NCI-H69 (cell line): ENCODE data around the gene RERE.
A peak's percentile ranks its signal among the peaks of the same experiment; 100 is the strongest.
"Not testable (repeated sequence)": the region's sequence is repeated elsewhere in the genome, so short reads cannot be mapped to it uniquely, and the experiment has no call there.

Experiments
- DNase-seq: peaks from one replicate; lab custom pipeline; 2025; lab: John Stamatoyannopoulos, UW

The RERE gene

DNA sequence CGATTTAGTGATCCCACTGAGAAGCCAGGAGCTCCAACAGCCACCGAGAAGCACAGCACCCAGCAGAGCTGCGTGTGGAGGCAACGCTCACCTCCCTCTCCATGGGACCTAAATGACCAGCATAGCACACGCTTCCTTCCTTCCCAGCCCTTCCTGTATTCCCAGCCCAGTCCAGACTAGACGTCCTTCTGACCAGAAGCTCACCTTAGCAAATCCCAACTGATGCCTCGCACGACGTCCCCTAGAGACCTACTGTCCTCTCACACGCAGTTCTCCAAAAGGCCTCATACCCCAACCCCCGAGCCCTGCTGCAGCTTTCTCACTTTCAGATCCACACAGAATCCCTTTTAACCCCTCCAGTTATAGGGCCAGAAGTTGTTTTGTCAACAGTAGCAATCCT, 367.1 kb downstream of the RERE start:
- DNase-seq, result no peak

DNA sequence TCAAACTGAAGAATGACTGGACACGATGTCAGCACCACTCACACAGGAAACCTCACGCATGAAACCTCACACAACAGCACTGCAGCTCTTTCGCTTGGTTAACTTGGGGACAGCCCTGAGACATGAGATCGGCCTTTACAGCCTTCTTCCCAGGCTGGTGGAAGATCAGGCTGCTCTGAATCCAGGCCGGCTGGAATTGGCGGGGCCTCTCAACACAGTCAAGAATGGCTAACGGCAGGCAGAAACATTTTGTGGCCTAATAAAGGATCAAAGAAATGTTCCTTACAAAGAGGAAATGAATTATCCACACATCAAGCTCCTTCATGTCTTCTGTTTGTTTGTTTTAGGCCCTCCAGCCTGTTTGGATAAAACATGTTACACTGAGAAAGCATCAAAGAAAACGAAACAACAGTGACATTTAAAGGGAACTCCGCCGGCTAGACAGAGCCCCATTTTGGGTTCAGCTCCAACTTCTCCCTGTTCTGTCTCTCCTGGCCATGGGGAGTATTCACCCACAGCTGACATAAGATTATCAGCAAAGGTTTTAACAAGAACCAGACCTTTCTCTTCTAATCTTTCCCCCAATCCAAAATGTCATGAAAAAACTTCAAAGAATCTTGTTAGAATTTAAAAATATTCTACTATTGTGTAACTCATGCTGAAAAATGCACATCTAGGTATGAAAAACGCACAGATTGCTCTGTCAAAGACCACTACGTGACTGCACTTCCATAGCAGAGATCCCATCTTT, 368.4 kb downstream of the RERE start:
- no peak for DNase-seq

DNA sequence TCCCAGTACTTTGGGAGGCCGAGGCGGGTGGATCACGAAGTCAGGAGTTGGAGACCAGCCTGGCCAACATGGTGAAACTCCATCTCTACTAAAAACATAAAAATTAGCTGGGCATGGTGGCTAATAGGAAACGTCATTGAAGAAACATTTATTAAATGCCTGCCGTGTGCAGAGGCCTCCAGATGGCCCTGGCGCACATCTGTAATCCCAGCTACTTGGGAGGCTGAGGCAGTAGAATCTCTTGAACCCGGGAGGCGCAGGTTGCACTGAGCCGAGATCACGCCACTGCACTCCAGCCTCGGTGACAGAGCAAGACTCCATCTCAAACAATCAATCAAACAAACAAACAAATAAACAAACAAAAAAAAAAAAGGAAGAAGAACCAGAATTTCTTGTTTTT, 368.9 kb downstream of the RERE start:
- not testable (repeated sequence) for DNase-seq

DNA sequence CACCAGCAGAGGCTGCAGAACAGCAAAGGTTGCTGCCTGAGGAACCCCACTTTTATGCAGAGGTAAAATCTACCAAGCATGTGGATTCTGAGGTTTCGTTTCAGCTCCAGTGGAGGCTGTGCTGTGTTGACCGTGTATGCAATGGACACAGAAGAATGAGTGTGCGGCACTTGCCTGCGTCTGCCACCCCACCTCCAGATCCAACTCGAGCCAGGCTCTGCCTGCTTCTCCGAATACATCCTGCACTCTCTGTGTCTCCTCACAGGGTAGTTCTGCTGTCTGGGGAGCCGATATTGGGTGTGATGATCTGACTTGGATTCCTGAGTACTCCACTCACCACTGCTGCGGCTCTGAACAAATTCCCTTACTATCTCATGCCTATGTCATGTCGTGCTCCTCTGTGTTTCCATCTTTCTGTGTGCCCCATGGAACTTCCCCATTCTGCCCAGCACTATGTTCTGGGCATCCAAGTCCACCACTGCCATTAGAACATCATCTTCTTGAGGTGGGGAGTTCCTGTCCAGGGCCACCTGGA, 369.8 kb downstream of the RERE start:
- no peak for DNase-seq

DNA sequence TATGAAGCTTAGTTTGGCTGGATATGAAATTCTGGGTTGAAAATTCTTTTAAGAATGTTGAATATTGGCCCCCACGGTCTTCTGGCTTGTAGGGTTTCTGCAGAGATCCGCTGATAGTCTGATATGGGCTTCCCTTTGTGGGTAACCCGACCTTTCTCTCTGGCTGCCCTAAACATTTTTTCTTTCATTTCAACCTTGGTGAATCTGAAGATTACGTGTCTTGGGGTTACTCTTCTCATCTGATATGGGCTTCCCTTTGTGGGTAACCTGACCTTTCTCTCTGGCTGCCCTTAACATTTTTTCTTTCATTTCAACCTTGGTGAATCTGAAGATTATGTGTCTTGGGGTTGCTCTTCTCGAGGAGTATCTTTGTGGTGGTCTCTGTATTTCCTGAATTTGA, 371.3 kb downstream of the RERE start:
- not testable (repeated sequence) for DNase-seq

DNA sequence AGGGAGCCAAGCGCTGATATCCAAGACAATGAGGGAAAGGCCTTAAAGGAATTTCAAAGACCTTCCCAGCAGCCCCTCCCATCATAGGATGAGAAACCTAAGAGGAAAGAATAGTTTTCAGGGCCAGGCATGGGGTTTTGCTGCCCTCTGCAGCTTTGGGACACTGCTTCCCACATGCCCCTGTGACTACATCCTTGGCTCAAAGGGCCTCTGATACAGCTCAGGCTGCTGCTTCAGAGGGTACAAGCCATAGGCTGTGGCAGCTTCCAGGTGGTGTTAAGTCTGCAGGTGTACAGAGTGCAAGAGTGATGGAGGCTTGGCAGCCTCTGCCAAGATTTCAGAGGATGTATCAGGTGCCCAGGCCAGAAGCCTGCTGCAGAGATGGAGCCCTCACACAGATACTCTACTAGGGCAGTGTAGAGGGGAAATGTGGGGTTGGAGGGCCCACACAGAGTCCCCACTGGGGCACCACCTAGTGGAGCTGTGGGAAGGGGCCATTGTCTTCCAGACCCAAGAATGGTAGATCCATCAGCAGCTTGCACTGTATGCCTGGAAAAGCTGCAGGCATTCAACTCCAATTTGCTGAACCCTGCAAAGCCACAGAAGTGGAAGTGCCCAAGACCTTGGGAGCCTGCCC, 373.8 kb downstream of the RERE start:
- DNase-seq, result peak; percentile 7

DNA sequence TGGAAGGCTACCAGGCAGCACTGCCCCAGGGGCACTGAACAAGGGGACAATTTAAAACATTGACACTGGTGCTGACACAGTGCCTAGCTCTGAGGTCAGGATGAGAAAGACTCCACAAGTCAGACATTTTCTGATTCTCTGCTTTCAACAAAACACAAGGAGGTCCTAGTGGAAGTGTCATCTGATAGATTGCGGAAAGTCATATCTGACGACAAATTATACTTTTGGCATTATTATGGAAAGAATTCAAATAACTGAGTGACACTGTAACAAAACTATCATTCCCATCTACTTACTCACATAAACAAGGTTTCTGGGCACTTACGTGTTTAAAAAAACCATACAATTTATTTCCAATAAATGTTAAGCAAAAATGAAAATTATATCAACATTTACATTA, 376.0 kb downstream of the RERE start:
- no peak for DNase-seq

DNA sequence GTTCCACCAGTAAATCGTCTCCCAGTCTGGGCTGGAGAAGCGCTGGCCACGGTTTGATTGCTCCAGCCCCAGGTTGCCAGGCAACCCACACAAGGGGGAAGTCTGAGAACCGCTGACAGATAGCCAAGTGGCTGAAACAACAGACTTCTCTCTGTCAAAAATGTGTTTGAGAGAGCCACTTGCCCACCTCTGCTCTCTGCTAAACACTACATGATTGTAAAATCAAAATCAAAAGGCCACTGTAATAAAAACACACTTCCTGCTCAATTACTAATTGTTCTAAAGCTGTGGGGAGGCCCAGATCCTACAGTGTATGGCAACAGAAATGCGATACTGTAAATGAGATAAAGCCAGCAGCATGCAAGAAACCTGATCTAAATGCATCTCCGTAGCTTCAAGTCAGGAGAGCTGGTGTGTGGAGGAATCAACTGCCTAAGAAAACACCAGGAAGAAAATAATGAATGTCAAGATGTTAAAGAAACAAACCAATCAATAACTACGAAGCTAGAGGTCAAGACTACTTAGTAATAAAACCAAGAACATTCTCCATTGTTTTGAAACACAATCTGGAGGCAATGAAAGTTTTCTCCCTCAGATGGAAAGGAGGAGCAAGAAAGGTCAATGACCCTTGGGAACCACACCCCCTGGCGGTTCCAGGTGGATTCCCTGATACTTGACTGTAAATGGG, 378.3 kb downstream of the RERE start:
- DNase-seq, result peak; percentile 85

DNA sequence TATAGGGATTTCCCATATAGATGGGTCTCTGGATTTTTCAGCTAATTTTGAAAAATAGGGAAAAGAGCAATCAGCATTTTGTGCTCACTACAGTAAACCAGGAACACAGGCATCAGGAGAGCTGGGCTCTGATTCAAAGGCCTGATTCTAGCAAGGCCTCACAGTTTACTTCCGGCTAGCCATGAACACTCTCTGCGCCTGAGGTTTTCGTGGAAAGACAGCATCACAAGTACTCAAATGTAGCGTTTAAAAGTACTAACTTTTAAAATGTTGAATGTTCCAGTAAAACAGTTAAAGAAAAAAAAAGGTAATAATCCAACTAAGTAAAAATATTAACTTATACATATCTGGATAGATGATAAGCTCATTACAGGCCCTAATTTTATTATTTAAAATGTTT, 379.0 kb downstream of the RERE start:
- no peak for DNase-seq

DNA sequence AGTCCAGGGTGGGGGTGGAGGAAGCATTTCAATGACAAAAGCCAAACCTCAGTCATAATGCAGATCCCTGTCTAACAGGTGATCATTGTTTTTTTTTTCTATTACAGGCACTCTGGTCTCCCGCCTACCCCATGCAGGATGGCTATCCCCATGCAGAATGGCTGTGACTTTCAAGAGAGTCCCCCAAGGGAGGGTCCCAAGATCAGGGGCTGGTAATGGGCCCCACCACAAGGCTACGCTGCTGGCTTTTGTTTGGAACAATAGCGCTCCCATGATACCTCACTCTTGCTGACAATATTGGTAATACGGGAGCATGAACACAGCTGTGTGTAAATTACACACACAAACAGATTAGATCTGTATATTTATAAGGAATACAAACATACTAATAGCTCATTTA, 380.1 kb downstream of the RERE start:
- DNase-seq, result peak; percentile 55

DNA sequence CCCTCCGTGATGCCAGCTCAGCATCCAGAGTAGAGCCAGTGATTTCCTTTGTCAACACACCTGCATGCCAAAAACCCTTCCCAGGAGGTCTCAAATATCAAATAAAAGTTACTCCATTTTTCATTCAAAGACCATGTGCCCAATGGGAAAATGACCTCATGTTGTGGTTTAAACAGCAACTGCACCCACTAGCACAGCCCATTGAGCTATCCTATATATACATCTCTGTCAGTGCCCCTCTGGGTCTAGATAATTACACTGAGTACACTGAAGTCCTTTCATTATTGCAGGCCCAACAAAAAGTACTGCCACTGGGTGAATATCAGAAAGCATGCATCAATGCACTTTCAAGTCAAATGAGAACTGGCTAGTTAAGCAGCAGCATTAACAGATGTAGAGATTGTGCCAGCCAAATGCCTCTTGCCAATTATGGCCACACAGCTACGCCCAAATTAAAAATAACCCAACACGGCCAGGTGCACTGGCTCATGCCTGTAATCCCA, 381.8 kb downstream of the RERE start:
- peak; percentile 94 for DNase-seq

DNA sequence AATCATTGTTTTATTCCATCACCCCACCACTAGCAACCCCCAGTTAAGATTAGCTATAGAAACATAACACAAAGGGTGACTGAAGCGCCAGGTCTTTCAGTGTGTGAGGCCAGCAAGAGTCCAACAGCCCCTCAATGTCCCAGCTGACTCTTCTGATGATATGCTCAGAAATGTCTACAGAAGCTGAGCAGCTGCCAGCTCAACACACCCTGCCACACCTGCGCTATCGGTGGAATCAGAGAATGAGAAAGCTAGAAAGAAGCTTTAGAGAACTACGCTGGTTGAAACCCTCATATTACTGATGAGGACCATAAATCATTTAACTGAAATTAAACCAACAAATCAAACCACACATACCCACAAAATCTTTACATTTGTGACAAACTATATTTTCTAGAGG, 383.3 kb downstream of the RERE start:
- no peak for DNase-seq

DNA sequence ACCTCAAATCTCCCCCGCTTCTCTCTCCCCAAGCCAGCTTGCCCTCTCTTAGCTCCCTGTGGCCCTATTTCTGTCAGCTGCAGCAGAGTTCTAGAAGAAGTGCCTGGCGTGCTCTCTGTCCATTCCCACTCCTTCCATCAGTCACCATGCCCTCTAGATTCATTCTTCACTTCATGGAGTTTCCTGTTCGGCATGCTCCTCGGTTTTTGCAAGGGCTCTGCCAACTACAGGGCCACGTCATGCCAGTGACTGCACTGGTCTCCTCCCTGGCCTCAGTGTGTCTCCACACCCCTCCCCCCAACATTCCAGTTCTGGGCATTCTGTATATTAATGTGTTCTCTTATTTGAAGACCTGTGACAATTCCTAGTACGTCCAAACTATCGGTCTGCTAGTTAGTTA, 385.7 kb downstream of the RERE start:
- DNase-seq, result no peak

DNA sequence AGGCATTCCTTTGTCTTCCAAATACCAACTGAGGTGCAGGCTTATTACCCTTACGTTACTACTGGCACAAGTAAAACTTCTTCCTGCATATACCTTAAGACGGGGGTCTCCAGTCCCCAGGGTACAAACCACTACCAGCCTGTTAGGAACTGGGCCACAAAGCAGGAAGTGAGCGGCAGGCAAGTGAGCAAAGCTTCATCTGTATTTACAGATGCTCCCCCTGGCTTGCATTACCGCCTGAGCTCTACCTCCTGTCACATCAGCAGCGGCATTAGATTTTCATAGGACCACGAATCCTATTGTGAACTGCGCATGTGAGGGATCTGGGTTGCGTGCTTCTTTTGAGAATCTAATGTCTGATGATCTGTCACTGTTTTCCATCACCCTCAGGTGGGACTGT, 386.4 kb downstream of the RERE start:
- peak; percentile 14 for DNase-seq

DNA sequence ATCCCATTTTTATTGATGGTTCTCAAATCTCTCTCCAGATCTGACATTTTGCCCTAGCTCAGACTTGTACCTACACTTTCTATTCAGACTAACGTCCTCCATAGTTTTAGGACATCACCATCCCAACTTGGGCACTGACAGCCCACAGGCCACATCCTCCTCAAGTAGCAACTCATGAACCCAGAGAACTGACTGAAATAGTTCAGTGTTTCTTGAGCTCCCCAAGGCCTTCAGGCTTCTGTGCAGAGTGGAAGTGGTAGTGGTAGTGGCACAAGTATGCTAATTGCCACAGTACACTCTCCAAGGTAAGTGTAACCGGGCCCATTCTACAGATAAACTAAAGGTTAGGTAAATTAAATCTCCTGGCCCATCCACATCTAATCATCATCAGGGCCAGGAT, 387.0 kb downstream of the RERE start:
- no peak for DNase-seq

DNA sequence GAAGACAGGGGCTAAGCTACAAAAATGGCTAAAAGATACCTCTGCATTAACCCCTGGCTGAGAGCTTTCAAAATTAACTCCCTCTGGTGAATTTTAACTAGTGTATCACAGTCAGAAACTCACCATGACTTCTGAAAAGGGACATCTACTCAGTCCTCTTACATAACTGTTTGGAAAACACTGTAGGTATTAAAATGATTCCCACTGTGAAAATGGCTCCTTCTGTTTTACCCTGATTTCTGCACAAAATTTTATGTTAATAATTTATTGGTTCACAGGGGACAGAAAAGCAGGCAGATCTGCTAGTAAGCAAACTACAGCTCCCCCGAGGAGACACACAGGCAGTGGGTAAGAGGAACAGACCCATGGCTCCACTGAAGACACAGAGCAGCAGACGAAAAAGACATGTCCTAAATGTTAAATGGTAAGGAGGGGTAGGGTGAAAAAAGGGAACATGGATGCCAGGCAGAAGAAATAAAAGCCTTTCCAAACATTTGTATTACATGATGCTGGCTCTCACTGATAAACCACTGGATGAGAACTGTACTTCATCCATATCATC, 387.8 kb downstream of the RERE start:
- DNase-seq, result no peak

DNA sequence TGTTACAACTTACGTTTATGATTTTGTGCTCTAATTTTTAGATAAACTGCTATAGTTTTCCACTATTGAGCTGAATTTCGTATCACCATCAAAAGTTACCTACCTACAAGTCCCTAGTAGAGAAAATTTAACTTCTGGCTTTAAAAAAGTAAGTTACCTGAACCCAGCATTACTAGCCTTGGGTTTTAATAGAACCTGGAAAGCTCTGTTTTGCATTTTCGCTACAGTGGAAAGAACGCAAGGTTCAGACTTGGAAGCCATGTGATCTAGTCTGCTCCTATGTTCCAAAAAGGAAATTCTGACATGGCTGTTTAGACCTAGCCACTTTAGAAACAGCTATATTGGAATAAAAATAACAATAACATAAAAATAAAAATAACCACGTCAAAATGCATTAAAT, 389.0 kb downstream of the RERE start:
- no peak for DNase-seq

DNA sequence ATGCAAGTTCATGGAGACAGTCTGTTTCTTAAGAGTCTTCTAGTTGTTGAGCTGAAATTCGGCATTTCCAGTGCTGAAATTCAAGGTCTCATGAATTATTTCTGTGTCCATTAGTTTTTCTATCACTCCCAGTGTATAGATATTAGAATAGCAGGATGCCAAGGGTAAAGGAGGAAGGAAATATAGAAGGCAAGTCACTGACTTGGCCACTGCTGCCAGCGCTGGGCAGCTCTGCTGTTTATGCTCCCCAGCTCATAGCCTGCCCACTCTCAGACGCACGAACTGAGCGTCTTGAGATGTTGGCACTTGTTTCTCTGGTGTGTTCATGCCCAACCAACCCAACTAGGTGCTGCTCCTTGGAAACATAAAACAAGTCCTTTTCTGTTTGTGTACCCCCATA, 389.5 kb downstream of the RERE start:
- DNase-seq, result no peak

DNA sequence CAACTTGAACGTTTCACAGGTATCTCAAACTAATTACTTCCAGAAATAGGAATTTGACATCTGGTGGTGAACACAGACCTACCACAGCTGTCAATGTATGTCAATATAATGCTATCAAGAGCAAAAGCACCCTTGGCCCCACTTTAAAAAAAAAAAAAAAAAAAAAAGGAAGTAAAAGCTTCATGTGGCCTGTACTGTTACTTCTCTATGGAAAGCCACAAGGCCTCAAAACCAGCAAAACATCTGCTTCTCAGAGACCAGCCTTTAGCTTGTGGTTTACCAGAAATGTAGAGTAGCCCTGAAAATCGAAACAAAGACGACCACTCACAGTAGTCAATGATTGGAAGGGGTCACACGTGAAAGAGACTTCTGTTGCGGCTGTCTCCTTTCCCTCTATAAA, 389.9 kb downstream of the RERE start:
- DNase-seq, result no peak

DNA sequence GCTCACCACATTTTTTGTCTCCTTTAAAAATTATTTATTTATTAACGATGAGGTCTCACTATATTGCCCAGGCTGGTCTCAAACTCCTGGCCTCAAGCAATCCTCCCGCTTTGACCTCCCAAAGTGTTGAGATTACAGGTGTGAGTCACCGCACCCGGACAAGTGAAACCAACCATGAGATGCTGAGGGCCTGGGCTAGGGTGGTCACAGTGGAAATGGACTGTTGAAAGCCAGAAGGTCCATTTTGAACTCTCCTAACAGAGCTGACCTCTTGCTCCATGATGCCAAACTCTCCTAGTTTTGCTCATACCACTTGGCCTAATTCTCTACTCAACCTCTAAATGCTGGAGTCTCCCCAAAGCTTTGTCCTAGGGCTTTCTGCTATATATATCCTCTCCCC, 390.4 kb downstream of the RERE start:
- no peak for DNase-seq

DNA sequence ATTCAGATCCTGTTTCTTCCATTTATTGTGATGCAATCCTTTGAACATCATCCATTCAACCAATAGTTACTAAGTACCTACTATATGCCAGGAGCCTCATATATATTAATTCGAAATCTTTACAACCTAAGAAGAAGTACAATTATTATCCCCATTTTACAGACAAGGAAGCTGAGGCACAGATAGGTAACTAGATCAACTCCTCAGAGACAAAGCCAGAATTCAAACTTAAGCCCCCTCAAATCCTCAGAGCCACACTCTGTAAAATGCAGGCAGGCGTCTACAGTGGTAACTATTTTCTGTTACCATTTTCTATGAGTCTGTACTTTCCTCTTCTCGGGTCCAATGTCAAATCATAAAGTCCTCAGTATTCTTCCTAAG, 391.7 kb downstream of the RERE start:
- DNase-seq, result no peak

DNA sequence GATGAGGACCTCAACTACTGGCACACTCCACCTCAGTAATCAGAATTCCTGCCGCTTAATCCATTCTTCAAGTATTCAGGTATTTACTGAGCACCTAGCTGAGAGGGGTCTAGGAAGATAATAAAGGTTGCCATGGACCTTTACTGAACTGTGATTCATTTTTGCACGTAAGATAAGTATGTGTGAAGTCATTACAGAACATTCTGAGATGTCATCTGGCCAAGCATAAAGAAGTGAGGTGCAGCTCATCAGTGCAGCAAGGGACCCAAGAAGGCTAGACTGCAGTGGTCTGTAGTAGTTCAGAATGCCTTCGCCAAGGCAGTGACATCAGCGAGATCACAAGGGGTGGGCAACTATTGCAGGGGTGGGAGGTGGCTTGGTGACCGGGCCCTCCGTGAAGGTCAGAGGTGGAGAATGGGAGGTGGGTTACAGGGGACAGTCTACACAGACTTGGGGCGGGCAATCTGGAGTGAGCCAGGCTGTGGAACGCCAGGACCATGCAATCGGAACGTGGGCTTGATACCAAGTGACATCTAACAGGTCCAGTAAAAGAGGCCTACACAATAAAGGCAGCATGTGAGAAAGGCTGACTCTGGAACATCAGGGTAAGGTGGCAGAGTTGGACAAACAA, 392.2 kb downstream of the RERE start:
- DNase-seq, result no peak
